Omental fat pad (tissue), 4 donors: Measurements from ENCODE around the gene NELFB. TPM values are rescaled to one million over a fixed set of nuclear protein-coding genes. Genes with fewer than 3 reads are reported as not detected.

ENCODE experiments used
- ATAC-seq: fragments of 150-250 bp; one replicate; pipeline ENCODE4 v1.9.1; 2016; ENCODE audit warnings: mild to moderate bottlenecking, moderate library complexity; ENCODE audit not compliant: low FRiP score
- DNase-seq: peaks from one replicate; pipeline ENCODE4 v3.0.0-alpha.2; 2019; ENCODE audit warnings: low spot score
- CTCF ChIP-seq, 3 donors: fragments of 450-650 bp; IDR thresholded peaks; one replicate each; pipeline ENCODE4 v1.5.1; 2016 to 2017; ENCODE audit warnings: antibody characterized with exemption in 3 of 3, mild to moderate bottlenecking in 3 of 3, moderate library complexity in 2 of 3
- total RNA-seq, 4 donors: library from RNA; depleted of rRNA; stranded (reverse); fragments of >200 nt; gene quantifications; one replicate each; pipeline ENCODE4 v1.1.0, GENCODE V29; 2016

The NELFB gene
- total RNA-seq, 4 donors from 2014 or later = 22.2 to 42.8 (median 34.2) TPM

DNA sequence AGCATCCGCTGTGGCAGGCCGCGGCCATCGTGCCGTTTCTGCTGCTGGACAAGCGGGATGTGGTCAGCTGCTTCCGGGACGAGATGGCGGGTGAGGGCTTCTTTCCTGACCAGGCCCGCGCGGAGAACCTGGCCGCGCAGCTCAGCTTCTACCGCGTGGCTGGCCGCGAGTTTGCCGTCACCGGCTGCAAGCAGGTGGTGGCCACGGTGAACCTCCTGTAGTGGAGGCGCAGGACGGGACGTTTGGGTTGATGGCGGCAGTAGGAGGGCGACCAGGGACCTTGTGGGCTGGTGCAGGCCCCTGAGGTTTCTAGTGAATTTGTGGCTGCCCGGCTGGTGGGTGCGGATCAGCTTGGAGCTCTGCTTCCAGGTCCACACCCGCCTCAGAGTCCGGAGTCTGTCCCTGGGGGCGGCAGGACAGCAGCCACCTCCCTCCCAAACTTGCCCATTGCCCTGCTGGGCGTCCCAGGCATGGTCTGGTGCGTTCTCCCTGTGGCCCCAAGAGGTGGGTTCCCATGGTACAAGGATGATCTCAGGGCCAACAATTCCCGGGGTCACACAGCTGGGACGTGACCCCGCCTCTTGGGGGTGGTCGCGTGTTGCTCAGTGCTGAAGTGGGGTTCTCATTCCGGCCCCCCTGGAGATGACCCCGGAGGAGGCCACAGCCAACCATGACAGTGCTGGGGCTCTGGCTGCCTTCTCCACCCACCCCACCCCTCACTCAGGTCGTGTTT, 24.8 kb downstream of the NELFB start:
- DNase-seq (no peak), ATAC-seq (no peak)
- no peak for TF ChIP-seq CTCF (IDR thresholded peaks at IDR 0.05)

DNA sequence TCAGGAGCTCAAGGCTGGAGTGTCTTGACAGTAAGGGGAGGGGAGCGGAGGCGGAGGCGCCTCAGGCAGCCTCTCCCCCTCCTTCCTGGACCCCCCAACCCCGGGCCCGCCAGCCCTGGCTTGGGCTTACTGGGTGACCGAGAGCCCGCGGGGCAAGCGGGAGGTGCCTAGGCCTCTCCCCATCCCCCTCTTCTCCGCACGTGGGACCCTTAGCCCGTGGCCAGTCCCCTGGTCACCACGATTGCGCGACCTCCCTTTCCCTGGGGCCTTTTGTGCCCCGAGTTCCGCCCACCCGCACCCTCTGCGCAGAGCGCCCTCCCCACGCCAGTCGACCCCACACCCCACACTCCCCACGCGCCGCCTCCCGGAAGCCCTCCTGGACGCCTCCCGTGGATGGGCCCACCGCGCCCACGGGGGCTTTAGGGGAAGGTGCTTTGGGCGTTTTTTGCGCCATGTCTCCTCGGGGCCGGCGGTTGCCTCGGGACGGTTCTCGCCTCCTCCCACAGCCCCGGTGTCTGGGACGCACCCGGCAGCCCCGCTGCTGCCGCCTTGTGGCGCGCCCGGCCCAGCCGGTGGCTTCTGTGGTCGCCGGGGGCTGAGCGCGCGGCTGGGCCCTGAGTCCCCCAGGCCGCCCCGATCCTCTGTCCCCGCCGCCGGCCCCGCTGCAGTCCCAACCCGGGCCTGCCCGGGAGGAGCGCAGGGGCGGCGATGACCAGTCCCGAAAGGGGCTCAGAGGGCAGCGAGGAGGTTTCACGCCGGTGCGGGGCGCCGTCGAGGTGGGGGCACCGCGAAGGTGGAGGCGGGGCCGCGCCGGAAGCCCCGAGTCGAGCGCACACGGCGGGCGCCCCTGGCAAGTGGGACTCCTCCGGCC, 25.6 kb downstream of the NELFB start:
- no peak for ATAC-seq
- no peak for DNase-seq
- TF ChIP-seq CTCF (IDR thresholded peaks at IDR 0.05) = no peak

DNA sequence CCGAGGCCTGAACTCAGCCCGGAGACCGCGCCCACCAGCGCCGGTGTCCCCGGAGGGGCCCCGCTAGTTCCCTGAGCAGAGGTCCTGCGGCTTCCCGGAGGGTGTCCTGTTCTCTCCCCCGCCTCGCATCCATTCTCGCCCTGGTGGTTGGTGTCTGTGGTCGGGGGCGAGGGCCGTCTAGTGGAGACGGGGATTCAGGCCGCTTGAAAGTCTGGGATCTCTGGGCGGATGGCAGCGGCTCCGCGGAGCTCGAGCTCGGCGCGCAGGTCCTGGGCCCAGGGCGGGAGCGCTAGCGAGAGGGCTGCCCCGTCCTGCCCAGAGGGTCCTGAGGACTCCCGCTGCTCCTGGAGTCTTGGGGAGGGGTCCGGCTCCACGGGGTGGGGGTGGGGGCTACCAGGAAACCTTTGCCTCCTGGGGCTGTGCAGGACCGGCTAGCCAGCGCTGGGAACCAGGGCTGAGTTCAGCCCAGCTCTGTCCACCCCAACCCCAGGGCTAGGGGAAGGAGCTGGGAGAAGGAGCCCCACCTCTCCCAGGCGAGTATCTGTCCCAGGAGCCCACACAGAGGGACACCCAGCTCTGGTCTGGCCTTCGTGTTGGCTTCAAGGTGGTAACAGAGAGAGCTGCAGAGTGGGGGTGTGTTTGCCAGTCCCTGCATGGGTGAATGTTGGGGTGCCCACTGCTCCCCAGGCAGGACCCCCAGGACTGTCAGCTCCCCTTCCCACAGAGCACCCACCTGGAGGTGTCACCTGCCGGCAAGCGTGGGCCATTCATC, 26.4 kb downstream of the NELFB start:
- DNase-seq (no peak), ATAC-seq (no peak)
- TF ChIP-seq CTCF (IDR thresholded peaks at IDR 0.05) = no peak

GRCh38 chr9:137286975-137287383, 31.9 kb downstream of the NELFB start:
- DNase-seq (no peak), ATAC-seq (peak; percentile 87)
- TF ChIP-seq CTCF (IDR thresholded peaks at IDR 0.05) = no peak

DNA sequence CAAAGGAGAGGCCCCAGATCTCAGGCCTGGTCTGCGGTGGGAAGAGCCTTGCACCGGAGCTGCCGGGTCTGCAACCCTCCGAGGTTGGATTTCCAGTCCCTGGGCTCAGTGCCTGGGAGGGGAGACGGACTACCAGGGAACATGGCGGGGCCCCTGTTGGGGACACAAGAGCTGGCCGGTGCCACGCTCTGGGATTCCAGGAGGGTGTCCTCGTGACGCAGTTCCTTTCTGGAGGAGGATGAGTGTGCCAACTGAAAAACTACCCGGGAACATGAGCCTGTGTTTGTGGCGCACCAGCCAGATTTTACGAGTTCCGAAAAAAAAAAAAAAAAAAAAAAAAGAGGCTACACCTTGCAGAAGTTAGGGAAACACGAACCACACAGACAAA, 38.0 kb downstream of the NELFB start:
- DNase-seq (no peak), ATAC-seq (no peak)
- TF ChIP-seq CTCF (IDR thresholded peaks at IDR 0.05) = no peak

DNA sequence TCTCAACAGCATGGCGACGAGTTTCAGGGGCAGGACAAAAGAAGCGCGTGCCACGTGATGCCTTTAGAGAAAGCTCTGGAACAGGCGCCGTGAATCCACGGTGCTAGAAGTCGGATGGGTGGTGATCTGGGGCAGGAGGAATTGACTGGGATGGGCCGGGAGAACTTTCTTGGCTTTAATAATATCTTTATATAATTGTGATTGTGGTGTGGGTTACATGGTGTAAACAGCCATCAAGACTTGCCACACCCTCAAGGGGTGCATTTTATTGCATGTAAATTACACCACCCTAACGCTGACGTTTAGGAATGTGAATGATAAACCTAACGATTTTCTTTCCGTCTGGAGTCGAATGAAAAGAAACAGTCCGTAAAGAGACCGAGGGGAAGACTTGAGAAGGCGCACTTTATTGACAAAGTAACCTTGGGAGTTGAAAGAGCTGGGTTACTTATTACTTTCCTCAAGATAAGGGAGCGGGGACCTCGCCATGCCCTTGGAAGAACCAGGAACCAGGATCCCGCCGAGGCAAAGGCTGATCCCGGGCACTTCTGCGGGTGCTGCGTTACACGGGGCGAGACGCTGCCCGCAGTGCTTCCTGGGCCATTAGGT, 38.5 kb downstream of the NELFB start:
- DNase-seq (no peak), ATAC-seq (no peak)
- TF ChIP-seq CTCF (IDR thresholded peaks at IDR 0.05) = no peak
